ENCODE measurements around the gene RHOU.

Gene RHOU

DNA sequence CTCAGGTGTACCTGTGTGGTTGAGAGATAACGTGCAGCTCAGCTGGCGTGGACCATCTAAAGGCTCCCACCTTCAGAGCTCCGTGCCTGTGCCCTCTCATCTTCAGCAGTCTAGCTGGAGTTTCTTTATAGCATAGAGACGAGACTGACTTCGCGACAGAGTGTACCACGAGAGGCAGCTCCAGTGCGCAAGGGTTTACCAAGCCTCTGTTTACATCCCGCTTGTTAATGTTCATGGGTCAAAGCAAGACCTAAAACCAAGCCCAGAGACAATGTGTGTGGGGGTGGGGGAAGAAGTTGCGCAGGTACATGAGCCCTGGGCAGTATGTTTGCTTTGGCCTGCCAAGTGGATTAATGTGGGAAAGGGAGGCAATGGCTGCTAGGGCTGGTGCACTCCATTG, 15.6 kb downstream of the RHOU start:
- no peak for DNase-seq (ENCODE audit: low read depth)
- H3K4me3 ChIP-seq (ENCODE audit: low read length) = no peak overlapping the region
- TF ChIP-seq, protein P1, sequence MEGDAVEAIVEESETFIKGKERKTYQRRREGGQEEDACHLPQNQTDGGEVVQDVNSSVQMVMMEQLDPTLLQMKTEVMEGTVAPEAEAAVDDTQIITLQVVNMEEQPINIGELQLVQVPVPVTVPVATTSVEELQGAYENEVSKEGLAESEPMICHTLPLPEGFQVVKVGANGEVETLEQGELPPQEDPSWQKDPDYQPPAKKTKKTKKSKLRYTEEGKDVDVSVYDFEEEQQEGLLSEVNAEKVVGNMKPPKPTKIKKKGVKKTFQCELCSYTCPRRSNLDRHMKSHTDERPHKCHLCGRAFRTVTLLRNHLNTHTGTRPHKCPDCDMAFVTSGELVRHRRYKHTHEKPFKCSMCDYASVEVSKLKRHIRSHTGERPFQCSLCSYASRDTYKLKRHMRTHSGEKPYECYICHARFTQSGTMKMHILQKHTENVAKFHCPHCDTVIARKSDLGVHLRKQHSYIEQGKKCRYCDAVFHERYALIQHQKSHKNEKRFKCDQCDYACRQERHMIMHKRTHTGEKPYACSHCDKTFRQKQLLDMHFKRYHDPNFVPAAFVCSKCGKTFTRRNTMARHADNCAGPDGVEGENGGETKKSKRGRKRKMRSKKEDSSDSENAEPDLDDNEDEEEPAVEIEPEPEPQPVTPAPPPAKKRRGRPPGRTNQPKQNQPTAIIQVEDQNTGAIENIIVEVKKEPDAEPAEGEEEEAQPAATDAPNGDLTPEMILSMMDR (IDR thresholded peaks at IDR 0.05; ENCODE audit: insufficient read depth, low read depth, low read length, missing control alignments) = no peak

DNA sequence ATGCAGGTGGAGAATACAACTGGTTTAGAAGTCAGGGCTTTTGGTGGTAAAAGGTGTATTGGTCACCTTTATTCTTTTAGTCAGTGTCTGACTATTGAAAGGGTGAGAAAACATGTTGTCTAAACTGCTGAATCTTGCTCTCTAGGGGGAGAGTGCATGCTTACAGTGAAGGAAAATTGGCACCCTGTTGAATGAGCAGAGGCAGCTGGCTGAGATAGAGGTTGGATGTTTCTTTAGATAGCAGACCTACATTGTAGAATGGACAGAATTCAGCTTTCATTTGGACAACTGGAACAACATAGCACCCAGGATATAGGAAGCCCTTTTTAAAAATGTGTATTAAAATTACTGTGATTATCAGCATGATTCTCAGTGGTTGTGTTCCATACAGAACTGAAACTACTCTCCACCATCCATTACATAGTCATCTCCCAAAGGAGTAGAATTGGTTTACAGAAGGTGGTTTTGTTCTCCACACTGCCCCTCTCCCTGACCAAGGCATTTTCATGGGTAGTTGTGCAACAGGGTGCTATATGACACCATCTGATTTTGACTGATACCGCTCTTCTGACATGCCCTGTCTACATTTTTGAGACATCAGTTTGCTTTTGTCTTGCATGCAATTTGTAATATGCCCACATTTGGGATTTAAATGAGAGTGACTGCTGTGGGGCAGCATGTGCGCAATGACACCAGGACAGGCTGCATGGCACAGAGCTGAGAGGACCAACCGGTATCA, 16.2 kb downstream of the RHOU start:
- no peak for DNase-seq (ENCODE audit: low read depth)
- TF ChIP-seq, protein P1 (IDR thresholded peaks at IDR 0.05; ENCODE audit: insufficient read depth, low read depth, low read length, missing control alignments) = no peak
- H3K4me3 ChIP-seq (ENCODE audit: low read length) = no peak overlapping the region

DNA sequence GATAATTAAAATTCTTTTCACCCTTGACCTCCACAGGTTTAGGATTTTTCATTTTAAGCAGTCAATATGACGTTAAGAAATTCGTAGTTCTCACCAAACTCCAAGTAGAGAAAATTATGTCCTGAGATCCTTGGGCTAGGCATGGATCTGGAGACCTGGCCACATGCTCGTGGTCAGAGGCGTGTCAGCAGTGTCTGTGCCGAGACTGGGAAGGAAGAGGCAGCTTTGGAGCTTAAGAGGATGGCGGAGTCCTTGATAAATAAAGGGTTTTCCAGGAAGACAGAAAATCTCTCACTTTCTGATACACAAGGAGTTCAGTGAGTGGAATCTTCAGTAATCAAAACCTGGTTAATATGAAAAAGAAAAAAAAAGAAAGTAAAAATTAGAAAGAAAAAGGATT, 17.0 kb downstream of the RHOU start:
- H3K4me3 ChIP-seq (ENCODE audit: low read length) = no peak overlapping the region
- no peak for DNase-seq (ENCODE audit: low read depth)
- TF ChIP-seq, protein P1 (IDR thresholded peaks at IDR 0.05; ENCODE audit: insufficient read depth, low read depth, low read length, missing control alignments) = no peak

DNA sequence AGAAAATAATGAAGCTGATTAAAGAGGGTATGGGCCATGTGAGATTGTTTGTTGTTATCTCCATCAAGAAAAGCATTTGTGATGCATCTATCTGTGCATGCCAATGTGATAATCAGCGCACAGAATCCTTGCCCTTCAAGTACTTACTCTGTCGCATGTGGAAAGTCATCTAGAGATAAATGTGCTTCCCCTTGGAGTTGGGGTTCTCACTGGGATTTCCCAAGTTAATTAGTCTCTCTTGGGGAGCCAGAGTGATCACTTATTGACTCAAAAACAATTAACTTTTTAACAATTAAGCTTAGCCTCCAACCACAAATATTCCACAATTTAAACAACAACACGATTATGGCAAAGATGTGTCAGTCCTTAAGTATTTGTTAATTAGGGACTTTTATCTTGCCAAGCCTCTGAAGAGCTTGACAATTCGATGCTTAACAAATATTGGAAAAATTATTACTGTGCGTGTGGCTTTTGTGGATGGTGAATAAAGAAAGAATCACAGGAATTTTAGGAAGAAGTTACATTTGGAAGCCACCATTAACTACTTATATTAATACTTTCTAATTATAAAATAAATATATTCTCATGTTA, 17.5 kb downstream of the RHOU start:
- TF ChIP-seq, protein P1 (IDR thresholded peaks at IDR 0.05; ENCODE audit: insufficient read depth, low read depth, low read length, missing control alignments) = no peak
- H3K4me3 ChIP-seq (ENCODE audit: low read length) = no peak overlapping the region
- no peak for DNase-seq (ENCODE audit: low read depth)

DNA sequence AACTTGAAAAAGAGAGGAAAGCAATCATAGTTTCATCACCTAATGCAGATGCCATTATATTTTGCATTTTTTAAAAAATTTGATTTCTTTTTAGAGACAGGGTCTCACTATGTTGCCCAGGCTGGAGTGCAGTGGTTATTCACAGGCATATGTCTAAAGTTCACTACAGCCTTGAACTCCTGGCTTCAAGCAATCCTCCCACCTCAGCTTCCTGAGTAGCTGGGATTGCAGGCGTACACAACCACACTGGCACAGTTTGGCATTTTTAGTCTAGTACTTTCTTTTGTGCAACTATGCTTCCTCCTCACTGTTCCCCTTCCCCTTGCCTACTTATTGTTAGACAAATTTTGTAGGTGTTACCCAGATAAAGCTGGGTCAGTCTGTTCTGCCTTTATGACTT, 18.0 kb downstream of the RHOU start:
- DNase-seq (ENCODE audit: low read depth) = no peak
- TF ChIP-seq, protein P1 (IDR thresholded peaks at IDR 0.05; ENCODE audit: insufficient read depth, low read depth, low read length, missing control alignments) = no peak
- H3K4me3 ChIP-seq (ENCODE audit: low read length) = no peak overlapping the region

DNA sequence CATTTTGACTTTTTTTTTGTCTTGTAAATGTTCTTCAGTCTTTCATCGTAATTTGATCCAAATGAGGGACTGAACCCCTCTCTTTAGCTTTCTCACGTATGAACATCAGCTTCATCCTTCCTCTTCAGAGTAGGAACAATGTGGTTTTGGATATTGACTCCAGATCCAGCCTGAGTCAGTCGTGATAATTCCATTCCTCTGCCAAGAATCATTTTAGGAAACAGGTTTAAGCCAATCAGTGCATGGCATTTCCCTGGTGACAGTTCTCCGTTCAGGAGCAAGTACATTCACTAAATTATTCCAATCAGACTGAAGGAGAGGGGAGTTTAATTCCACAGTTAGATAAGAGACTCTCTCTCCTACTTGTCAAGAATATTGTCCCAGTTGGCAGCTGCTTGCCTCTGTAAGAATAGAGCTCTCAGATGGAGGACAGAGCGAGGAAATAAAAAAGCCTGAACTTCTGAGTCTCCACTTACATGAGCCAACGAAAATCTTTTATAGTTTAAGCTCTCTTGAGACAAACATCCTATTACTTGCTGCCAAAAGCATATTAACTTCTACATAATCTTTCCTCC, 18.6 kb downstream of the RHOU start:
- H3K4me3 ChIP-seq (ENCODE audit: low read length) = no peak overlapping the region
- TF ChIP-seq, protein P1 (IDR thresholded peaks at IDR 0.05; ENCODE audit: insufficient read depth, low read depth, low read length, missing control alignments) = no peak

More for the DNA sequence above, 18.6 kb downstream of the RHOU start:
- DNase-seq (ENCODE audit: low read depth) = no peak
